HepG2 (cell line): ENCODE measurements around the gene CD302. TPM values are rescaled to one million over a fixed set of nuclear protein-coding genes. Genes with fewer than 3 reads are reported as not detected.
A peak's percentile ranks its signal among the peaks of the same experiment; 100 is the strongest.

Experiments
- CEBPB ChIP-seq: IDR thresholded peaks from 2 replicates; pipeline ENCODE4 v1.6.1; 2011; ENCODE audit warnings: low read depth, low read length, improper control_type of control experiment, borderline replicate concordance
- CEBPG ChIP-seq: IDR thresholded peaks from 2 replicates; pipeline ENCODE4 v1.6.1; 2016
- DZIP1 ChIP-seq: sonication (generic); formaldehyde crosslinking; IDR thresholded peaks from 2 replicates; pipeline ENCODE4 v1.5.0; 2020; ENCODE audit warnings: mild to moderate bottlenecking, missing genetic modification reagents
- EP300 ChIP-seq, 3 experiments: sonication (generic) in 1 of 3; formaldehyde crosslinking in 1 of 3; IDR thresholded peaks; 2 replicates each; pipeline versions ENCODE4 v1.5.1 to v1.6.1; 2011 to 2020; ENCODE audit warnings: low read depth in 2 of 3, low read length in 2 of 3, borderline replicate concordance in 1 of 3, improper control_type of control experiment in 1 of 3, mild to moderate bottlenecking in 1 of 3, missing genetic modification reagents in 1 of 3, moderate library complexity in 1 of 3
- IRX3 ChIP-seq: sonication (generic); formaldehyde crosslinking; IDR thresholded peaks from 2 replicates; pipeline ENCODE4 v1.8.1; 2023; ENCODE audit warnings: mild to moderate bottlenecking, low read depth, missing genetic modification reagents, borderline replicate concordance
- ISX ChIP-seq: sonication (generic); formaldehyde crosslinking; conservative IDR thresholded peaks from 2 replicates; pipeline ENCODE4 v1.5.0; 2020; ENCODE audit warnings: missing genetic modification reagents
- JUND ChIP-seq: sonication (generic); formaldehyde crosslinking; IDR thresholded peaks from 2 replicates; pipeline ENCODE4 v1.8.0; 2022; ENCODE audit warnings: mild to moderate bottlenecking, missing genetic modification reagents
- MAFG ChIP-seq: sonication (generic); formaldehyde crosslinking; IDR thresholded peaks from 2 replicates; pipeline ENCODE4 v1.5.1; 2020; ENCODE audit warnings: mild to moderate bottlenecking, missing genetic modification reagents
- PCBP2 ChIP-seq: fragments of 200-400 bp; formaldehyde crosslinking; optimal IDR thresholded peaks from 2 replicates; pipeline ENCODE3; 2018; ENCODE audit warnings: low read length, low read depth; ENCODE audit not compliant: poor library complexity, severe bottlenecking
- RFX5 ChIP-seq: IDR thresholded peaks from 2 replicates; pipeline ENCODE4 v1.6.1; 2011; ENCODE audit warnings: low read depth, low read length, improper control_type of control experiment
- RNF2 ChIP-seq: fragments of 450-650 bp; conservative IDR thresholded peaks from 2 replicates; pipeline ENCODE4 v1.6.1; 2016; ENCODE audit warnings: low read depth
- TBX3 ChIP-seq: fragments of 450-650 bp; IDR thresholded peaks from 2 replicates; pipeline ENCODE4 v1.6.1; 2017; ENCODE audit warnings: antibody characterized with exemption, mild to moderate bottlenecking, inconsistent platforms, borderline replicate concordance
- TCF7 ChIP-seq: sonication (generic); IDR thresholded peaks from 2 replicates; pipeline ENCODE4 v1.6.1; 2016; ENCODE audit warnings: antibody characterized with exemption, low read depth
- THYN1 ChIP-seq: sonication (generic); formaldehyde crosslinking; IDR thresholded peaks from 2 replicates; pipeline ENCODE4 v1.8.1; 2023; ENCODE audit warnings: low read depth, mild to moderate bottlenecking, moderate library complexity, missing genetic modification reagents, borderline replicate concordance
- XRCC5 ChIP-seq: fragments of 200-400 bp; formaldehyde crosslinking; optimal IDR thresholded peaks from 2 replicates; pipeline ENCODE3; 2017; ENCODE audit warnings: mild to moderate bottlenecking, low read length
- ZBTB49 ChIP-seq: sonication (generic); formaldehyde crosslinking; IDR thresholded peaks from 2 replicates; pipeline ENCODE4 v1.4.0; 2020; ENCODE audit warnings: missing genetic modification reagents, borderline replicate concordance
- ZKSCAN1 ChIP-seq: fragments of 150-350 bp; IDR thresholded peaks from 2 replicates; pipeline ENCODE4 v1.6.1; 2014; ENCODE audit warnings: low read length
- ZMYM2 ChIP-seq: sonication (generic); formaldehyde crosslinking; IDR thresholded peaks from 2 replicates; pipeline ENCODE4 v1.8.0; 2022; ENCODE audit warnings: mild to moderate bottlenecking, missing genetic modification reagents
- ZNF333 ChIP-seq: sonication (generic); formaldehyde crosslinking; IDR thresholded peaks from 2 replicates; pipeline ENCODE4 v1.4.0; 2020; ENCODE audit warnings: mild to moderate bottlenecking, missing genetic modification reagents, borderline replicate concordance
- ZNF34 ChIP-seq: sonication (generic); formaldehyde crosslinking; IDR thresholded peaks from 2 replicates; pipeline ENCODE4 v1.4.0; 2020; ENCODE audit warnings: mild to moderate bottlenecking, missing genetic modification reagents, borderline replicate concordance
- ZNF567 ChIP-seq: sonication (generic); formaldehyde crosslinking; IDR thresholded peaks from 2 replicates; pipeline ENCODE4 v1.8.1; 2023; ENCODE audit warnings: mild to moderate bottlenecking, missing genetic modification reagents, borderline replicate concordance
- ZNF597 ChIP-seq: sonication (generic); formaldehyde crosslinking; IDR thresholded peaks from 2 replicates; pipeline ENCODE4 v1.5.0; 2020; ENCODE audit warnings: missing genetic modification reagents
- ZNF607 ChIP-seq: sonication (generic); formaldehyde crosslinking; IDR thresholded peaks from 2 replicates; pipeline ENCODE4 v1.5.1; 2020; ENCODE audit warnings: missing genetic modification reagents, mild to moderate bottlenecking, borderline replicate concordance
- ZNF746 ChIP-seq: sonication (generic); formaldehyde crosslinking; IDR thresholded peaks from 2 replicates; pipeline ENCODE4 v1.8.0; 2022; ENCODE audit warnings: mild to moderate bottlenecking, missing genetic modification reagents
- ZNF776 ChIP-seq: sonication (generic); formaldehyde crosslinking; IDR thresholded peaks from 2 replicates; pipeline ENCODE4 v1.4.0; 2020; ENCODE audit warnings: mild to moderate bottlenecking, missing genetic modification reagents
- ZNF83 ChIP-seq: sonication (generic); formaldehyde crosslinking; IDR thresholded peaks from 2 replicates; pipeline ENCODE4 v1.4.0; 2020; ENCODE audit warnings: missing genetic modification reagents, mild to moderate bottlenecking, borderline replicate concordance
- polyA plus RNA-seq, 8 experiments: library from polyadenylated mRNA; depleted of rRNA in 3 of 8; stranded (reverse) in 7 of 8; unstranded in 1 of 8; fragments of >200 nt; fragmentation: Illumina TruSeq in 4 of 8; extraction: Trizol in 4 of 8; gene quantifications; 2 replicates each; pipeline versions ENCODE4 v1.2.1 to v1.2.3, GENCODE V29; 2011 to 2016; ENCODE audit warnings: low read depth in 4 of 8, missing spikeins in 1 of 8, mixed read lengths in 1 of 8; ENCODE audit not compliant: insufficient read depth in 1 of 8
- total RNA-seq, 5 experiments: library from RNA; depleted of rRNA; stranded (reverse); fragments of >200 nt; fragmentation: Illumina TruSeq; extraction: Trizol; gene quantifications; 2 replicates each; pipeline ENCODE4 v1.2.3, GENCODE V29; 2016; ENCODE audit warnings: low read depth in 1 of 5

CD302 gene
- total and polyA plus RNA-seq, 2 of the 13 experiments (the other 11 are each of a cell fraction or from before 2014, with no cell fraction given) = 8.0 to 15.6 TPM

- TF ChIP-seq EP300 (IDR thresholded peaks at IDR 0.05; ENCODE audit: low read depth in 2 of 2, low read length in 2 of 2) (peak in 1 of 2 experiments; percentile 34; a peak in 1 of 4 replicates), EP300 (CRISPR knock-in tag; IDR thresholded peaks at IDR 0.05; ENCODE audit: borderline replicate concordance) (no peak), XRCC5 (no peak), TBX3 (peak; percentile 65; the same call in 1 of the 2 replicates), ZMYM2 (CRISPR knock-in tag) (no peak), ZNF567 (CRISPR knock-in tag) (no peak), MAFG (CRISPR knock-in tag) (no peak), ZNF83 (CRISPR knock-in tag) (no peak), JUND (CRISPR knock-in tag) (no peak), ZNF34 (no peak), CEBPB (peak; percentile 50; the same call in 1 of the 2 replicates), THYN1 (CRISPR knock-in tag) (0 out of 2 replicates have a peak, but pooled peaks have one; percentile 57), RFX5 (no peak), ZKSCAN1 (no peak), RNF2 (no peak), ZNF333 (CRISPR knock-in tag) (no peak), ZNF607 (CRISPR knock-in tag) (peak; percentile 39), ZNF746 (CRISPR knock-in tag) (no peak), ZNF597 (CRISPR knock-in tag) (no peak), DZIP1 (CRISPR knock-in tag) (no peak), IRX3 (CRISPR knock-in tag) (no peak), ZBTB49 (CRISPR knock-in tag) (no peak), PCBP2 (no peak), TCF7 (peak; percentile 29), CEBPG (peak; percentile 54), ISX (CRISPR knock-in tag) (no peak), ZNF776 (CRISPR knock-in tag) (no peak)
Measured at GRCh38 chr2:159798376-159798725, 343 bp upstream of the CD302 start (continued).
